ENCODE measurements around the gene MAD2L1. TPM values are rescaled to one million over a fixed set of nuclear protein-coding genes. Genes with fewer than 3 reads are reported as not detected.

MAD2L1 gene
- total RNA-seq, 1 donor from 2014 or later: 1.3 TPM

GRCh38 chr4:120081726-120082125, 15.1 kb upstream of the MAD2L1 start:
- H3K4me3 ChIP-seq (ENCODE audit: low read depth, low read length): no peak overlapping the region
- H3K36me3 ChIP-seq (ENCODE audit: control insufficient read depth, insufficient read depth, low read length): no peaks in the 10 kb centered on the region
- no peak for DNase-seq (ENCODE audit: low read depth)
- FAIRE-seq: no peak
- no peak for TF ChIP-seq CTCF (IDR thresholded peaks at IDR 0.05; ENCODE audit: insufficient read depth, low read length, severe bottlenecking)
- no peaks in the 10 kb centered on the region for H3K27me3 ChIP-seq (ENCODE audit: control insufficient read depth, insufficient read depth, low read length)

GRCh38 chr4:120080533-120080932, 13.9 kb upstream of the MAD2L1 start:
- Histone ChIP-seq H3K36me3 (ENCODE audit: control insufficient read depth, insufficient read depth, low read length) (no peaks in the 10 kb centered on the region), H3K27me3 (ENCODE audit: control insufficient read depth, insufficient read depth, low read length) (no peaks in the 10 kb centered on the region), H3K4me3 (ENCODE audit: low read depth, low read length) (no peak overlapping the region)
- DNase-seq (ENCODE audit: low read depth): peak; percentile 20
- no peak for FAIRE-seq
- no peak for TF ChIP-seq CTCF (IDR thresholded peaks at IDR 0.05; ENCODE audit: insufficient read depth, low read length, severe bottlenecking)

GRCh38 chr4:120079839-120080520, 13.3 kb upstream of the MAD2L1 start:
- Histone ChIP-seq H3K36me3 (ENCODE audit: control insufficient read depth, insufficient read depth, low read length) (no peaks in the 10 kb centered on the region), H3K4me3 (ENCODE audit: low read depth, low read length) (no peak overlapping the region), H3K27me3 (ENCODE audit: control insufficient read depth, insufficient read depth, low read length) (no peaks in the 10 kb centered on the region)
- no peak for DNase-seq (ENCODE audit: low read depth)
- FAIRE-seq: no peak
- no peak for TF ChIP-seq CTCF (IDR thresholded peaks at IDR 0.05; ENCODE audit: insufficient read depth, low read length, severe bottlenecking)

- FAIRE-seq (no peak), DNase-seq (ENCODE audit: low read depth) (no peak)
- Histone ChIP-seq H3K27me3 (ENCODE audit: control insufficient read depth, insufficient read depth, low read length) (no peaks in the 10 kb centered on the region), H3K36me3 (ENCODE audit: control insufficient read depth, insufficient read depth, low read length) (no peaks in the 10 kb centered on the region), H3K4me3 (ENCODE audit: low read depth, low read length) (no peak overlapping the region)
- no peak for TF ChIP-seq CTCF (IDR thresholded peaks at IDR 0.05; ENCODE audit: insufficient read depth, low read length, severe bottlenecking)
Measured at GRCh38 chr4:120078216-120078615, 11.6 kb upstream of the MAD2L1 start.

GRCh38 chr4:120071192-120071795, 4.6 kb upstream of the MAD2L1 start:
- H3K36me3 ChIP-seq (ENCODE audit: control insufficient read depth, insufficient read depth, low read length): no peaks in the 10 kb centered on the region
- FAIRE-seq: no peak
- TF ChIP-seq CTCF (IDR thresholded peaks at IDR 0.05; ENCODE audit: insufficient read depth, low read length, severe bottlenecking): peak; percentile 27
- H3K27me3 ChIP-seq (ENCODE audit: control insufficient read depth, insufficient read depth, low read length): no peaks in the 10 kb centered on the region
- DNase-seq (ENCODE audit: low read depth): peak; percentile 65
- no peak overlapping the region for H3K4me3 ChIP-seq (ENCODE audit: low read depth, low read length)

All from bronchial epithelial cell (primary cell).